GM21390 (cell line): Measurements from ENCODE around the gene ZNF451.
"Not testable (repeated sequence)": the region's sequence is repeated elsewhere in the genome, so short reads cannot be mapped to it uniquely, and the experiment has no call there.

Experiments
- ATAC-seq: cut with Tn5 transposase; IDR thresholded peaks from one replicate; pipeline ENCODE4 v1.9.1; 2021; ENCODE audit not compliant: unreplicated experiment

Gene ZNF451, protein sequence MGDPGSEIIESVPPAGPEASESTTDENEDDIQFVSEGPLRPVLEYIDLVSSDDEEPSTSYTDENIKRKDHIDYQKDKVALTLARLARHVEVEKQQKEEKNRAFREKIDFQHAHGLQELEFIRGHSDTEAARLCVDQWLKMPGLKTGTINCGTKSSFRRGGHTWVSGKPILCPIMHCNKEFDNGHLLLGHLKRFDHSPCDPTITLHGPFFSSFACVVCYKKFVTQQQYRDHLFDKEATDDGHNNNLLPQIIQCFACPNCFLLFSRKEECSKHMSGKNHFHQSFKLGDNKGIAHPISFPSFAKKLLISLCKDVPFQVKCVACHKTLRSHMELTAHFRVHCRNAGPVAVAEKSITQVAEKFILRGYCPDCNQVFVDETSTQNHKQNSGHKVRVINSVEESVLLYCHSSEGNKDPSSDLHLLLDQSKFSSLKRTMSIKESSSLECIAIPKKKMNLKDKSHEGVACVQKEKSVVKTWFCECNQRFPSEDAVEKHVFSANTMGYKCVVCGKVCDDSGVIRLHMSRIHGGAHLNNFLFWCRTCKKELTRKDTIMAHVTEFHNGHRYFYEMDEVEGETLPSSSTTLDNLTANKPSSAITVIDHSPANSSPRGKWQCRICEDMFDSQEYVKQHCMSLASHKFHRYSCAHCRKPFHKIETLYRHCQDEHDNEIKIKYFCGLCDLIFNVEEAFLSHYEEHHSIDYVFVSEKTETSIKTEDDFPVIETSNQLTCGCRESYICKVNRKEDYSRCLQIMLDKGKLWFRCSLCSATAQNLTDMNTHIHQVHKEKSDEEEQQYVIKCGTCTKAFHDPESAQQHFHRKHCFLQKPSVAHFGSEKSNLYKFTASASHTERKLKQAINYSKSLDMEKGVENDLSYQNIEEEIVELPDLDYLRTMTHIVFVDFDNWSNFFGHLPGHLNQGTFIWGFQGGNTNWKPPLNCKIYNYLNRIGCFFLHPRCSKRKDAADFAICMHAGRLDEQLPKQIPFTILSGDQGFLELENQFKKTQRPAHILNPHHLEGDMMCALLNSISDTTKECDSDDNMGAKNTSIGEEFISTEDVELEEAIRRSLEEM

DNA sequence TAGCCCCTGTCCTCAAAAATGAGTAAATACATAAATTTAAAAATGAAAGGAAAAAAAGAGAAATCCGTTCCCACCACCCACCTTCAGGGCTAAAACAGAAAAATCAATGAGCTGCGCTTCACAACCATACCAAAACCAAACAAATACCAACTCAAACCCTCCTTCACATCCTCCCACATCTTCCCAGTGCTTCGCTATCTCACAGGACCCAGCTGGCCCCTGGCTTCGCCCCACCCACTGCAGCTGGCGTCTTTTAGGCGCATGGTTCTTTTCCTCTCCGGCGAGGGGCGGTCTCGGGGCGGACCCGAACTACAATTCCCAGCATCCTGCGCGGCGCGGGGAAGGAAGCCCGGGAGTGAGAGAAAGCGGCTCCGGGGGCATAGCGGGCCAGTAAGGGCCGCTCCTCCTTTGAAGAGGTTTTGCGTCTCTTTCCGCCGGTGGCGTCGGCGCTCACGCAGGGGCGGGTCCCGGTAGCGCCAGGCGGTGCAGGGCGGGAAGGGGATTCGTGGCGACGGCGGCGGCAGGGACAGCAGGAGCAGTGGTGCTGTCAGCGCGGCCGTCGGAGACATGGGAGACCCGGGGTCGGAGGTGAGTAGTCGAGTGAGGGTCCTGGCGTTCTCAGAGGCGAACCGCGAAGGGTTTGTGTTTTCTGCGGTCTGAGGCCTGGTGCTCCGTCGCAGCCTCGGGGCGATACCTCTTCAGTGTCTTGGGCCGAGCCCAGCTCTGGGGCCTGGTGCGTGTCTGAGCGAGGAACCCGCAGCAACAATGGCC is at the start of gene ZNF451:
ZNF451 (plus strand) TSS at position 502 of the 771 bp plus-strand sequence; CDS start at position 568, 66 bp downstream.
- ATAC-seq: peak; percentile 89

DNA sequence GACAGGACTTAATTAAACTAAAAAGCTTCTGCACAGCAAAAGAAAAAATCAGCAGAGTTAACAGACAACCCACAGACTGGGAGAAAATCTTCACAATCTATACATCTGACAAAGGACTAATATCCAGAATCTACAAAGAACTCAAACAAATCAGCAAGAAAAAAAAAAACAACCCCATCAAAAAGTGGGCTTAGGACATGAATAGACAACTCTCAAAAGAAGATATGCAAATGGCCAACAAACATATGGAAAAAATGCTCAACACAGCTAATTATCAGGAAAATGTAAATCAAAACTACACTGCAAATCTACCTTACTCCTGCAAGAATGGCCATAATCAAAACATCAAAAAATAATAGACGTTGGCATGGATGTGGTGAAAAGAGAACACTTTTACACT is 45.9 kb upstream of the ZNF451 start:
- ATAC-seq: not testable (repeated sequence)

GRCh38 chr6:57044568-57044967 is 45.4 kb upstream of the ZNF451 start:
- ATAC-seq: no peak

DNA sequence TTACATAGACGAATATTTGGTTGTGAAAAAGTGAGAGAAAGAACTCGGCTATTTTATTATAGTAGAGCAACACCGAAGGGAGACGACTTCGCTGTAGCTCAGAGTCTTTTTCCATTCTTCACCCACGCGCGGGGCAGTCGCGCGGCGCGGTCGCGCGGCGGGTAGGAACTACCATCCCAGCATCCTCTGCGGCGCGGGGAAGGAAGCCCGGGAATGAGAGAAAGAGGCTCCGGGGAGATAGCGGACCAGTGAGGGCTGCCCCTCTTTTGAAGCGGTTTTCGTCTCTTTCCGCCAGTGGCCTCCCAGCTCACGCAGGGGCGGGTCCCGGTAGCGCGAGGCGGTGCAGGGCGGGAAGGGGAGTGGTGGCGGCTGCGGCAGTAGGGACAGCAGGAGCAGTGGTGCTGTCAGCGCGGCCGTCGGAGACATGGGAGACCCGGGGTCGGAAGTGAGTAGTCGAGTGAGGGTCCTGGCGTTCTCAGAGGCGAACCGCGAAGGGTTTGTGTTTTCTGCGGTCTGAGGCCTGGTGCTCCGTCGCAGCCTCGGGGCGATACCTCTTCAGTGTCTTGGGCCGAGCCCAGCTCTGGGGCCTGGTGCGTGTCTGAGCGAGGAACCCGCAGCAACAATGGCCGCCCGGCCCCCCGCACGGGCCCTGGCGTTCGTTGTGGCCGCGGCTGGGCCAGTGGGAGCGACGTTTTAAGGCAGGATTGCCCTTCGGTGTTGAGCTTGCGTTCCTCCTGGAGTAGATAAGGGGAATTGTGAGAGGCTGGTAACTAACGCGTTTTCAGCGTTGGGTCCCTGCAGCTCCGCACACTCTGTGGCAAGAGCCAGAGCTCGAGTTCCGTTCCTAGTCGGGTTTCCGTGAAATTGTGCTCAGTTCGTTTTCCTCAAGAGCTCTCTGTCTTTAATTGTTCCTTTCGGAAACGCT is 43.4 kb upstream of the ZNF451 start, which contains the start of gene KIAA1586:
KIAA1586 (plus strand) TSS at position 362 of the 925 bp plus-strand sequence; CDS start at position 425, 63 bp downstream.
- ATAC-seq: peak; percentile 95

DNA sequence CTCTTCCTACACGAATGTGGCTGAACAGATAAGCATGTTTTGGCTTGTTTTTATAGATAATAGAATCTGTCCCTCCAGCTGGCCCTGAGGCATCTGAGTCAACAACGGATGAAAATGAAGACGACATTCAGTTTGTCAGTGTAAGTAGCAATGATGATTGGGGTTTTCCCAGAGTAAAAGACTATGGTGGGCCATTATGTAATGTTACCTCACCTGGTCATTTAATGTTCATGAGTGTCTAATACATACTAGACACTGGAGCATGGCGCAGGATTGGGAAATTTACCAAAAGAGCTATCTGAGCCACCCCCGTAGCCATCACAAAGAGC is 42.8 kb upstream of the ZNF451 start:
- ATAC-seq: peak; percentile 15

- not testable (repeated sequence) for ATAC-seq
Observed at GRCh38 chr6:57047859-57048258, 42.1 kb upstream of the ZNF451 start.

DNA sequence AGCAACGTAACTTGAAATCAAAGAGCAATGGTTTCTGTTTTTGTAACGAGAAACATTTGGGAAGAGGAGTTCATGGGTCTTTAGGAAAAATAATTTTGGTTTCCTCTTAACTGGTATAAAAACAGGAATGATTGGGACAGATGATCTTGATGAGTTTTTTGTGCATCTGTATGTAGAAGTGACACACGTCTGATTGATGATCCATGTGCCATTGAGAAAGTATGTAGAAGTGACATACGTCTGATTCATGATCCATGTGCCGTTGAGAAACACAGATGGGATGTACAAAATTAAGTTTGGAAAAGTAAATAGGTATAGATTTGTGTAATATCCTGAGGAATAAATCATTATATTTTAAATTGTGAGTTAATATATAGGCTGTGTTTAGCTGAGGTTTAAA is 41.4 kb upstream of the ZNF451 start:
- no peak for ATAC-seq

- no peak for ATAC-seq
Observed at GRCh38 chr6:57063847-57064246, 26.1 kb upstream of the ZNF451 start.

GRCh38 chr6:57064809-57065208 is 25.2 kb upstream of the ZNF451 start:
- ATAC-seq: no peak

GRCh38 chr6:57068061-57068460 is 21.9 kb upstream of the ZNF451 start:
- no peak for ATAC-seq

DNA sequence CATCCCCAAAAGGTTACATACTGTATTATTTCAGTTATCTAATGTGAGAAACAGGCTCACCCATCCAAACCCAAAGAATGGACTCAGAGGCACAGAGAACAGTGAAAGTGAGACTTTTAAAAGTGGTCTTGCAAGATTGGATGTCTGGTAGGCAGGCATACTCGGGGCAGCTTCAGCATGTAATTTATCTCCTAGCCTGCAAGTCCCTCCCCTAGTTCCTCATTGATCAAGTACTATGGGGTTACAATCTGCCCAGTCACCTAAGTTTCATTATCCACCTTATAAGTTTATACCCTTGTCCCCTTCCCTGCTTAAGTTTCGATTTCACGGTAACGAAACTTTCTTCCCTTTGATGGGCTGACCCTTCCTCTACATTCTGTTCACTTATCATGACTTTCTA is 20.8 kb upstream of the ZNF451 start:
- ATAC-seq: no peak

DNA sequence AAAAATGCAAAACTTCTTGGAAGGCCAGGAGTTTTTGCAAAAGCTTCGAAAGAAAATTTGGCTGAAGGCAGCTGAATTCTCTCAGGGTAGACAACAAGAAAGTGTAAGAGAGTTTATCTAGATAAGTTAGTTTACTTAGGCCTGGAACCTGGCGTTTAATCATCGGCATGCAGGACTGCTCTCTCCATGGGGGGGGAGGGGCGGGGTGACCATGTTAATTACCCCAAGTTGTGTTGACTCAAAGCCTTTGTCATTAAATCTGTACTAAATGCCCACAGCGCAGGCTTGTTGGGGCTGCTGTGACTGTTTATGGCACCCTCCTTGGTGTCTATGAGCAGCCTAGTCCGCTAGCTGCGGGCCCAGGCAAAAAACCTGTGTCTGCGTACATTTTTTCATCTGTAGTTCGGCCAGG is 20.1 kb upstream of the ZNF451 start:
- no peak for ATAC-seq

- ATAC-seq: no peak
Observed at GRCh38 chr6:57072108-57072507, 17.9 kb upstream of the ZNF451 start.

GRCh38 chr6:57074383-57074782 is 15.6 kb upstream of the ZNF451 start:
- ATAC-seq: no peak

- no peak for ATAC-seq
Observed at GRCh38 chr6:57075092-57075491, 14.9 kb upstream of the ZNF451 start.

DNA sequence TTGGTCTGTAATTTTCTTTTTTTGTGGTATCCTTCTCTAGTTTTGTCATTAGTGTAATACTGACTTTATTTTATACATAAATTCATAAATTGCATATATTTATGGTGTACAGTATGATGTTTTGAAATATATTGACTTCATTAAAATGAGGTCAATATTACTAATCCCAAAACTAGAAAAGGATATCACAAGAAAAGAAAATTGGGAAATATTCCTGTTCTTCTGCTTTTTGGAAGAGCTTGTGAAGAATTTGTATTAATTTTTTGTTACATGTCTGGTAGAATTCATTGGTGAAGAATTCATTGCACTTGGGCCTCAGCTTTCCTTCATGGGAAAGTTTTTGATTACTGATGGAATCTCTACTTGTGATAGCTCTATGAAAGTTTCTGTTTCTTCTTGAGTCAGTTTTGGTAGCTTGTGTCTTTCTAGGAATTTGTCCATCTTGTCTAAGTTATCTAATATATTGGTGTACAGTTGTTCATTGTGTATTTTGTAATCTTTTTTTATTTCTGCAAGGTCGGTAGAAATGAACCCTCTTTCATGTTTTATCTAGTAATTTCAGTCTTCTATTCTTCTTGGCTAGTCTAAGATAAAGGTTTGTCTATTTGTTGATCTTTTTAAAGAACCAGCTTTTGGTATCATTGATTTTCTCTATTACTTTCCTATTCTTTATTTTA is 11.3 kb upstream of the ZNF451 start:
- ATAC-seq: no peak

GRCh38 chr6:57085471-57085870 is 4.5 kb upstream of the ZNF451 start:
- no peak for ATAC-seq

DNA sequence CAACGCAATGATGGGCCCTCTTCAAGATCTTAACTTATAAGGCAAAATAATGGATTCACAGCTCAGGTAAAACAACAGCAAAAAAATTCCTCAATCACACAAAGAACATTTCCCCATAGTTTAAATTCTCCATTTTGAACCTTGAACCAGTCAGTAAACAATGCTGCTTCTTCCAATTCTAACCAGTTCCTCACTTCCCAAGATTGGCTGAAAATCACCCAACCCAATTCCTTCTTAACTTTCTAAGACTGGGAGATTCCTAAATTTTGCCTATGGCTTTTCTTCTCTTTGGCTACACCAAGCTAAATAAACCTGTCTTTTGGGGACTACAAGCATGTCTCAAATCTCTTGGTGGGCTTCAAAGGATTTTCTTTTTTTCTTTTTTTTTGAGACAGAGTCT is 3.1 kb upstream of the ZNF451 start:
- ATAC-seq: no peak

GRCh38 chr6:57087916-57088315 is 2.1 kb upstream of the ZNF451 start:
- ATAC-seq: no peak
